ENCODE data around the gene WNT2B. TPM values are rescaled to one million over a fixed set of nuclear protein-coding genes. Genes with fewer than 3 reads are reported as not detected.

WNT2B gene
- 10 to 100 TPM; 10.0 to 15.4 TPM for total RNA-seq

DNA sequence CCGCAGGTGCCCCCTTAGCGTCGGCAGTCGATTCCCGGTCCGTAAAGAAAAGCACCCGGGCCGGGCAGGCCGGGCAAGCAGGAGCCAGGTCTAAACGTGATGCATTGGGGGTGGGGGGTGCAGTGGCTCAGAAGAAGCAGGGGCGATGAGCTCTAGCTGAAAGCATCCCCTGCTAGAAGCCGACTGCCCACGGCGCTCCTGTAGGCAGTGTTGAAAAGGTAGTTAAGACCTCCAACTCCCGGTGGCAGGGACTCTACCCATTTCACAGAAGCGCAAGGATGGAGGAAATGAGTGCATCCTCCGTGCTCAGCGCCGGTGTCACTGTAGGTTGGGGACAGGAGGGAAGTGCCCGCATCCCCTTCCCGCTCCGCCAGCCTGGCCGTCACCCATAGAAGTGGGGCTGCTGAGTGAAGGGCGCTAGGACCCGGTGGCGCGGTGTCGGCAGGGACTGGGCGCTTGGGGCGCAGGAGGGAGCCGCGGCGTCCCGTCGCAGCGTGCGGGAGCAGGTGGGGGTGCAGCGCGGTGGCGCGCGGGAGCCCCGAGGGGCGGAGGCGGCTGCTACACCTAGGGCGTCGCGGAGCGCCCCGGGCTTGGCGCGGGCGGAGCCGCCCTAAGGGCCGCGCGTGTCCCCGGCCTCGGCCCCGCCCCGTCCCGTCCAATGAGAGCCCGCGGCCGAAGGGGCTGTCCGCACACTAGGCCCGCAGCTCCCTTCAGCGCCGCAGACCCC, at the start of gene WNT2B:
Gene WNT2B (plus strand): TSS at position 688 of the 727 bp plus-strand sequence. CDS start 298 bp downstream, outside the sequence.
- TF ChIP-seq, protein P1, sequence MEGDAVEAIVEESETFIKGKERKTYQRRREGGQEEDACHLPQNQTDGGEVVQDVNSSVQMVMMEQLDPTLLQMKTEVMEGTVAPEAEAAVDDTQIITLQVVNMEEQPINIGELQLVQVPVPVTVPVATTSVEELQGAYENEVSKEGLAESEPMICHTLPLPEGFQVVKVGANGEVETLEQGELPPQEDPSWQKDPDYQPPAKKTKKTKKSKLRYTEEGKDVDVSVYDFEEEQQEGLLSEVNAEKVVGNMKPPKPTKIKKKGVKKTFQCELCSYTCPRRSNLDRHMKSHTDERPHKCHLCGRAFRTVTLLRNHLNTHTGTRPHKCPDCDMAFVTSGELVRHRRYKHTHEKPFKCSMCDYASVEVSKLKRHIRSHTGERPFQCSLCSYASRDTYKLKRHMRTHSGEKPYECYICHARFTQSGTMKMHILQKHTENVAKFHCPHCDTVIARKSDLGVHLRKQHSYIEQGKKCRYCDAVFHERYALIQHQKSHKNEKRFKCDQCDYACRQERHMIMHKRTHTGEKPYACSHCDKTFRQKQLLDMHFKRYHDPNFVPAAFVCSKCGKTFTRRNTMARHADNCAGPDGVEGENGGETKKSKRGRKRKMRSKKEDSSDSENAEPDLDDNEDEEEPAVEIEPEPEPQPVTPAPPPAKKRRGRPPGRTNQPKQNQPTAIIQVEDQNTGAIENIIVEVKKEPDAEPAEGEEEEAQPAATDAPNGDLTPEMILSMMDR (IDR thresholded peaks at IDR 0.05): no peak
- H3K9me3 ChIP-seq: no peaks in the 10 kb centered on the region
- ATAC-seq (ENCODE audit: insufficient number of reproducible peaks, low FRiP score, low read depth) (no peak), DNase-seq (ENCODE audit: low spot score) (no peak)
- H3K36me3 ChIP-seq: no peaks in the 10 kb centered on the region
- H3K4me3 ChIP-seq: peak within 1 kb of the TSS; percentile 82
- H3K27me3 ChIP-seq (replicated peaks; ENCODE audit: insufficient read depth): no peaks in the 10 kb centered on the region
- peaks cover 4 to 25% of the 10 kb centered on the region in 2 donors for H3K4me1 ChIP-seq (ENCODE audit: control insufficient read depth in 1 of 2, low read depth in 2 of 2)
- H3K27ac ChIP-seq: peak within 1 kb of the TSS in 1 of 2 donors; percentile 1

DNA sequence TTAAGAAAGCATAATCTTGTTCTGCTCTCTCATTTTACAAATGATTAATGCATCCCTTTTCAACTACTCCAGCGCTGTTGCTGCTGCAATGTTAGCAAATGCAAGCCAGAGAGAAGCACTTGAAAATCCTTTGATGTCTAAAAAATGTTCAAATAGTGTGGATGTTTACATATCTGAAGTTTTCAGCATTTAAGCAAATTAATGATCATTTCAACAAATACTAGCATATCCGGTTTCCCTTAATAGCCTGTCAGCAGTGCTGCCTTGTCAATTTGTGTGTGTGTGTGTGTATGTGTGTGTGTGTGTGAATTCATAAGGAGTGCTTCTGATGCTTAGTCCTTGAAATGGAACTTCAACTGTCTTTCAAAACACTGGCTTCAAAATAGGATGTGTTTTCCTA, 48.1 kb upstream of the WNT2B start:
- H3K4me3 ChIP-seq: no peak overlapping the region
- DNase-seq (ENCODE audit: low spot score) (no peak), ATAC-seq (ENCODE audit: insufficient number of reproducible peaks, low FRiP score, low read depth) (no peak)
- H3K36me3 ChIP-seq: peaks cover 24% of the 10 kb centered on the region
- no peaks in the 10 kb centered on the region for H3K27me3 ChIP-seq (replicated peaks; ENCODE audit: insufficient read depth)
- H3K4me1 ChIP-seq (ENCODE audit: control insufficient read depth in 1 of 2, low read depth in 2 of 2): peaks cover 2 to 3% of the 10 kb centered on the region in 2 donors
- no peak overlapping the region for H3K27ac ChIP-seq
- H3K9me3 ChIP-seq: no peaks in the 10 kb centered on the region
- TF ChIP-seq, protein P1 (IDR thresholded peaks at IDR 0.05): no peak

DNA sequence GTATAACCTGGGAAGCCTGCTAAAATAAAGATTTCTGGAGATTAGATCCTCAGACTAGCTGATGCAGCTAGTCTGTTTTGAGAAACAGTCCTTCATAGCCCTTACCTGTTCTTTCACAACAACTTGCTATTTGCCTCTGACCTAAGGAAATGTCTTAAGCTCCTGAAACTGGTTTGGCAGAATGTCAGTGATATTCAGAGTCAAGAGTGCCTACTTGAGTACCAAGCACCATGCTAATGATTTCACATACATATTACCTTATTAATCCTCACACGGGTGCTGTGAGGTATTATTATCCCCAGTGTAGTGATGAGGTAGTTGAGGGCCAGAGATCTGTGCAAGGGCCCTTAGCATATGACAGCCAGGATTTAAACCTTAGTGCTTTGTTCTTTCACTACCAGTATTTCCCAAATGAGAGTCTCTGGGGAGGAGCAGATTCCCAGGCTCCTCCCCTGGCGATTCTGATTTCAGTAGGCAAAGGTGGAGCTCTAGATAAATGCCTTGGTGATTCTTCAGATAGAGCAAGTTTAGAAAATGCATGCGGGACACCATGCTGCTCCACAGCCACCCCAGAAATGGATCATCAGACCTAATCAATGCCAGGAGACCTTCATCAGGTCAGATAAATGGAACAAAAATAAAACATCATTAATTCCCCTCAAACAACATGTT, 47.4 kb upstream of the WNT2B start:
- peaks cover 5 to 6% of the 10 kb centered on the region in 2 donors for H3K4me1 ChIP-seq (ENCODE audit: control insufficient read depth in 1 of 2, low read depth in 2 of 2)
- DNase-seq (ENCODE audit: low spot score) (no peak), ATAC-seq (ENCODE audit: insufficient number of reproducible peaks, low FRiP score, low read depth) (no peak)
- H3K27ac ChIP-seq: peak overlapping the region in 1 of 2 donors; percentile 29
- no peaks in the 10 kb centered on the region for H3K27me3 ChIP-seq (replicated peaks; ENCODE audit: insufficient read depth)
- peaks cover 17% of the 10 kb centered on the region for H3K36me3 ChIP-seq
- H3K4me3 ChIP-seq: no peak overlapping the region
- no peaks in the 10 kb centered on the region for H3K9me3 ChIP-seq
- TF ChIP-seq, protein P1 (IDR thresholded peaks at IDR 0.05): no peak

DNA sequence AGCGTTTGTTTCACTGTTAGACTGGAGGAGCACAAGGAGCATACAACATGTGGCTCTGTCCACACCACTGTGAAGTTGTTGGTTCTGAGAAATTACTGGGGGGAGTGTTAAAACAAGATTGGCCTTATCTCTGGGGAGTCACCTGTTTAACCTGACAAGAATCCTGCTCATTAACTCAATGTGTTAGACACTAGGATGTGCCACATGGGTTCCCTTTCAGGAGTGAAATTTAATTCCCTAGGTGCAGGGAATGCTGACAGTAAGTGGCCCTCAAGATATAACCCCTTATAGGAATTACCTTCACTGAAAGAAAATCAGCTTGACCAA, 45.8 kb upstream of the WNT2B start:
- TF ChIP-seq, protein P1 (IDR thresholded peaks at IDR 0.05): no peak
- Histone ChIP-seq H3K9me3 (no peaks in the 10 kb centered on the region), H3K27ac (no peak overlapping the region), H3K4me1 (ENCODE audit: control insufficient read depth in 1 of 2, low read depth in 2 of 2) (peaks cover 6 to 13% of the 10 kb centered on the region in 2 donors), H3K4me3 (no peak overlapping the region), H3K36me3 (peaks cover under 1% of the 10 kb centered on the region), H3K27me3 (replicated peaks; ENCODE audit: insufficient read depth) (no peaks in the 10 kb centered on the region)
- DNase-seq (ENCODE audit: low spot score) (no peak), ATAC-seq (ENCODE audit: insufficient number of reproducible peaks, low FRiP score, low read depth) (no peak)

DNA sequence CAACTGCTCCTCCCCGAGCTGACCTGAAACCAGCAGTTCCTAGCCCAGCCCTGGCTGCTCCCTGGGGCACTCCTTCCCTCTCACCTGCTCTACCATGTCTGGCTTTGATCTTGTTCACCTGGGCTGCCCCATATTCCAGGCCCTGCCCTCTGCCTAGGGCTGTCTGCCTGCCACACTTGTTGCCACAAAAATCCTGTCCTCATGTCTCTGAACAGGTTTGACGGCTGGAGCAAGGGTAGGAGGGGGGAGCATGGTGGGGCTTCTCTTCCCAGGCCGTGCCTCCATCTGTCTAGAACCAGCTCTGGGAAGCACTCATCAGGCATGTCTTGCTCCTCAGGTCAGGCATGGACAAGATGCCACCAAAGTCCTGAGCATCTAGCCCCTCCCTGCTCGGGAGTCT, 44.3 kb upstream of the WNT2B start:
- Histone ChIP-seq H3K27ac (peak overlapping the region in 1 of 2 donors; percentile 56), H3K4me1 (ENCODE audit: control insufficient read depth in 1 of 2, low read depth in 2 of 2) (peaks cover 6 to 13% of the 10 kb centered on the region in 2 donors), H3K27me3 (replicated peaks; ENCODE audit: insufficient read depth) (no peaks in the 10 kb centered on the region), H3K36me3 (no peaks in the 10 kb centered on the region), H3K9me3 (no peaks in the 10 kb centered on the region), H3K4me3 (no peak overlapping the region)
- no peak for ATAC-seq (ENCODE audit: insufficient number of reproducible peaks, low FRiP score, low read depth)
- TF ChIP-seq, protein P1 (IDR thresholded peaks at IDR 0.05): no peak
- DNase-seq (ENCODE audit: low spot score): no peak
